Left ventricle myocardium inferior (tissue), 1 donor: ENCODE results near the gene SAP30L. TPM values are rescaled to one million over a fixed set of nuclear protein-coding genes. Genes with fewer than 3 reads are reported as not detected.

Experiments
- DNase-seq: peaks from one replicate; pipeline ENCODE4 v3.0.0-alpha.2; 2020
- H3K27ac ChIP-seq: fragments of 200-600 bp; replicated peaks from 2 replicates; pipeline ENCODE4 v1.8.0; 2021
- H3K27me3 ChIP-seq: fragments of 200-600 bp; 2 replicates; pipeline ENCODE4 v1.8.0; 2021; ENCODE audit warnings: low read depth
- H3K36me3 ChIP-seq: fragments of 200-600 bp; 2 replicates; pipeline ENCODE4 v1.8.0; 2021
- H3K4me1 ChIP-seq: fragments of 200-600 bp; 2 replicates; pipeline ENCODE4 v1.8.0; 2021
- H3K4me3 ChIP-seq: fragments of 200-600 bp; 2 replicates; pipeline ENCODE4 v1.8.0; 2021; ENCODE audit warnings: mild to moderate bottlenecking, moderate library complexity
- H3K9me3 ChIP-seq: fragments of 200-600 bp; replicated peaks from 2 replicates; pipeline ENCODE4 v1.8.0; 2021
- CTCF ChIP-seq: fragments of 200-600 bp; IDR thresholded peaks from 2 replicates; pipeline ENCODE4 v1.8.0; 2021; ENCODE audit warnings: antibody characterized with exemption, mild to moderate bottlenecking, borderline replicate concordance
- intact Hi-C: fragments of 100-400 bp; cut with micrococcal nuclease; formaldehyde crosslinking; loops from one replicate; pipeline ENCODE4 v1.11.0; 2022
- total RNA-seq: library from RNA; stranded (reverse); fragmentation: NEBNext Ultra II Directional; extraction: Animal tissue kit (Norgen Biotek cat#: 25700); gene quantifications from one replicate; pipeline ENCODE4 v1.2.1, GENCODE V29; 2021
- donor health status: DM: no; HTN: yes; CAD: no; lungs with severe emphysema.

SAP30L gene
- total RNA-seq, 1 donor from 2014 or later, result 31.3 TPM

- DNase-seq, result no peak
- Histone ChIP-seq H3K9me3 (no peaks in the 10 kb centered on the region), H3K27ac (no peak overlapping the region), H3K4me3 (no peak overlapping the region), H3K27me3 (peaks cover 99% of the 10 kb centered on the region), H3K4me1 (no peaks in the 10 kb centered on the region), H3K36me3 (no peaks in the 10 kb centered on the region)
- no peak for TF ChIP-seq CTCF
- intact Hi-C loops, result no loop called here
These were observed 47.5 kb downstream of the SAP30L start for GRCh38 chr5:154493274-154493673.

- DNase-seq, result no peak
- intact Hi-C loops, result no loop called here
- Histone ChIP-seq H3K27ac (no peak overlapping the region), H3K36me3 (no peaks in the 10 kb centered on the region), H3K4me3 (no peak overlapping the region), H3K4me1 (no peaks in the 10 kb centered on the region), H3K9me3 (no peaks in the 10 kb centered on the region), H3K27me3 (peaks cover 96% of the 10 kb centered on the region)
- no peak for TF ChIP-seq CTCF
These were observed 48.2 kb downstream of the SAP30L start for GRCh38 chr5:154494036-154494435.

- H3K36me3 ChIP-seq, result no peaks in the 10 kb centered on the region
- no peak for TF ChIP-seq CTCF
- H3K4me3 ChIP-seq, result no peak overlapping the region
- intact Hi-C loops, result no loop called here
- no peaks in the 10 kb centered on the region for H3K9me3 ChIP-seq
- no peaks in the 10 kb centered on the region for H3K4me1 ChIP-seq
- H3K27me3 ChIP-seq, result peaks cover 74% of the 10 kb centered on the region
- H3K27ac ChIP-seq, result no peak overlapping the region
- DNase-seq, result no peak
These were observed 52.8 kb downstream of the SAP30L start for GRCh38 chr5:154498591-154498990.

- H3K27ac ChIP-seq, result no peak overlapping the region
- no peak overlapping the region for H3K4me3 ChIP-seq
- no peak for DNase-seq
- peaks cover 71% of the 10 kb centered on the region for H3K27me3 ChIP-seq
- no peaks in the 10 kb centered on the region for H3K9me3 ChIP-seq
- intact Hi-C loops, result no loop called here
- no peaks in the 10 kb centered on the region for H3K36me3 ChIP-seq
- TF ChIP-seq CTCF, result no peak
- no peaks in the 10 kb centered on the region for H3K4me1 ChIP-seq
These were observed 53.2 kb downstream of the SAP30L start for GRCh38 chr5:154498994-154499393.

- no peak overlapping the region for H3K4me3 ChIP-seq
- no peak for DNase-seq
- H3K9me3 ChIP-seq, result no peaks in the 10 kb centered on the region
- no peak overlapping the region for H3K27ac ChIP-seq
- intact Hi-C loops, result no loop called here
- peaks cover 57% of the 10 kb centered on the region for H3K27me3 ChIP-seq
- no peak for TF ChIP-seq CTCF
- H3K36me3 ChIP-seq, result no peaks in the 10 kb centered on the region
- H3K4me1 ChIP-seq, result no peaks in the 10 kb centered on the region
These were observed 55.8 kb downstream of the SAP30L start for GRCh38 chr5:154501566-154501965.

- DNase-seq, result no peak
- intact Hi-C loops, result no loop called here
These were observed 56.4 kb downstream of the SAP30L start for GRCh38 chr5:154502180-154502579.

More at GRCh38 chr5:154502180-154502579, 56.4 kb downstream of the SAP30L start:
- Histone ChIP-seq H3K36me3 (no peaks in the 10 kb centered on the region), H3K27ac (no peak overlapping the region), H3K4me3 (no peak overlapping the region), H3K4me1 (no peaks in the 10 kb centered on the region), H3K9me3 (no peaks in the 10 kb centered on the region), H3K27me3 (peaks cover 57% of the 10 kb centered on the region)
- no peak for TF ChIP-seq CTCF
